SK-N-SH (cell line): Measurements from ENCODE around the gene TLR4. TPM values are rescaled to one million over a fixed set of nuclear protein-coding genes. Genes with fewer than 3 reads are reported as not detected.

ENCODE experiments used
- CTCF ChIA-PET: fragments of 300-600, 350-600 bp; formaldehyde crosslinking; extraction: SDS; loops from one replicate; lab custom pipeline; 2021; lab: Yijun Ruan, JAX
- POLR2A ChIA-PET: fragments of 350-600 bp; sonication (Branson Sonifier 250); formaldehyde crosslinking; extraction: SDS; loops from one replicate; lab custom pipeline; 2020; ENCODE audit warnings: antibody characterized with exemption, inconsistent platforms; lab: Yijun Ruan, JAX
- DNase-seq: peaks from one replicate; pipeline ENCODE4 v3.0.0; 2012
- H2AFZ ChIP-seq: fragments of 200-600 bp; sonication (generic); 2 replicates; pipeline ENCODE4 v1.8.1; 2016; ENCODE audit warnings: antibody characterized with exemption, mild to moderate bottlenecking, low read depth
- H3F3A ChIP-seq: fragments of 200-600 bp; sonication (generic); replicated peaks from 2 replicates; pipeline ENCODE3; 2016; ENCODE audit warnings: antibody characterized with exemption, mild to moderate bottlenecking; ENCODE audit not compliant: insufficient read depth
- H3K27ac ChIP-seq, 2 experiments: fragments of 200-500 bp in 1 of 2; fragments of 200-600 bp in 1 of 2; sonication (Bioruptor generic) in 1 of 2; sonication (generic), shearing (Covaris generic) in 1 of 2; 2 replicates each; pipeline versions ENCODE4 v1.5.1 to v1.6.1; 2014 to 2016; ENCODE audit warnings: low read depth in 2 of 2, inconsistent platforms in 1 of 2, low read length in 1 of 2, mild to moderate bottlenecking in 1 of 2, mixed read lengths in 1 of 2
- H3K27me3 ChIP-seq: fragments of 200-600 bp; sonication (generic), shearing (Covaris generic); 2 replicates; pipeline ENCODE4 v1.6.1; 2016; ENCODE audit warnings: mixed run types; ENCODE audit not compliant: insufficient read depth
- H3K36me3 ChIP-seq, 2 experiments: fragments of 200-500 bp in 1 of 2; fragments of 200-600 bp in 1 of 2; sonication (Bioruptor generic) in 1 of 2; sonication (generic) in 1 of 2; replicated peaks in 1 of 2; 2 replicates each; pipeline versions ENCODE3 to v1.5.1; 2014 to 2016; ENCODE audit warnings: low read length in 1 of 2, mild to moderate bottlenecking in 1 of 2; ENCODE audit not compliant: insufficient read depth in 2 of 2, control insufficient read depth in 1 of 2
- H3K4me1 ChIP-seq, 2 experiments: fragments of 200-500 bp in 1 of 2; fragments of 200-600 bp in 1 of 2; sonication (Bioruptor generic) in 1 of 2; sonication (generic), shearing (Covaris generic) in 1 of 2; 2 replicates each; pipeline versions ENCODE4 v1.5.1 to v1.6.1; 2014 to 2016; ENCODE audit warnings: low read depth in 1 of 2, low read length in 1 of 2, mixed run types in 1 of 2; ENCODE audit not compliant: insufficient read depth in 2 of 2, control insufficient read depth in 1 of 2
- H3K4me2 ChIP-seq: fragments of 200-600 bp; sonication (generic), shearing (Covaris generic); 2 replicates; pipeline ENCODE4 v1.6.1; 2017; ENCODE audit warnings: mixed run types
- H3K4me3 ChIP-seq, 2 experiments: fragments of 200-500 bp in 1 of 2; fragments of 200-600 bp in 1 of 2; sonication (Bioruptor generic) in 1 of 2; sonication (generic), shearing (Covaris generic) in 1 of 2; 2 replicates each; pipeline versions ENCODE4 v1.5.1 to v1.8.1; 2014 to 2016; ENCODE audit warnings: low read depth in 2 of 2, inconsistent platforms in 1 of 2, low read length in 1 of 2, mild to moderate bottlenecking in 1 of 2, mixed read lengths in 1 of 2, moderate library complexity in 1 of 2
- H3K79me2 ChIP-seq: fragments of 200-600 bp; sonication (generic); 2 replicates; pipeline ENCODE4 v1.8.1; 2017; ENCODE audit warnings: mild to moderate bottlenecking; ENCODE audit not compliant: insufficient read depth
- H3K9ac ChIP-seq: fragments of 200-600 bp; sonication (generic); 2 replicates; pipeline ENCODE4 v1.6.1; 2017; ENCODE audit warnings: mixed run types
- H3K9me2 ChIP-seq: fragments of 200-600 bp; sonication (generic); 2 replicates; pipeline ENCODE4 v1.6.1; 2017; ENCODE audit warnings: mixed run types
- H3K9me3 ChIP-seq: fragments of 200-600 bp; sonication (generic); 2 replicates; pipeline ENCODE4 v1.6.1; 2017; ENCODE audit warnings: mixed run types, mild to moderate bottlenecking, moderate library complexity
- H4K20me1 ChIP-seq: fragments of 200-600 bp; sonication (generic); 2 replicates; pipeline ENCODE4 v1.6.1; 2017; ENCODE audit warnings: mild to moderate bottlenecking, mixed run types; ENCODE audit not compliant: insufficient read depth
- GATA2 ChIP-seq: sonication (generic); formaldehyde crosslinking; IDR thresholded peaks from 2 replicates; pipeline ENCODE4 v1.5.0; 2020; ENCODE audit warnings: mild to moderate bottlenecking, missing genetic modification reagents
- MXI1 ChIP-seq: IDR thresholded peaks from 2 replicates; pipeline ENCODE4 v1.6.1; 2012; ENCODE audit warnings: mild to moderate bottlenecking, low read depth, low read length, improper control_type of control experiment
- POLR2AphosphoS5 ChIP-seq: IDR thresholded peaks from 2 replicates; pipeline ENCODE4 v1.6.1; 2012; ENCODE audit warnings: low read depth, low read length
- RFX5 ChIP-seq: IDR thresholded peaks from 2 replicates; pipeline ENCODE4 v1.6.1; 2012; ENCODE audit warnings: mild to moderate bottlenecking, improper control_type of control experiment, low read length
- WGBS: methylation state at CpG from one replicate; pipeline ENCODE4 v1.1.6; 2017; ENCODE audit warnings: low lambda C conversion rate; 5-methylcytosine and 5-hydroxymethylcytosine counted together
- polyA plus RNA-seq, 3 experiments: library from polyadenylated mRNA; depleted of rRNA; stranded (reverse); fragments of >200 nt; gene quantifications; 2 replicates each; pipeline ENCODE4 v1.2.3, GENCODE V29; 2012
- TF ChIP-seq, protein P1 (sequence below): IDR thresholded peaks from 2 replicates; pipeline ENCODE4 v1.4.0; 2012; ENCODE audit warnings: low read depth, borderline replicate concordance
- TF ChIP-seq, protein P2 (sequence below): fragments of 150-350 bp; IDR thresholded peaks from 2 replicates; pipeline ENCODE4 v1.6.1; 2016; ENCODE audit warnings: mild to moderate bottlenecking, low read depth, low read length
- TF ChIP-seq, protein P3 (sequence below): fragments of 200-600 bp; sonication (generic); IDR thresholded peaks from 2 replicates; pipeline ENCODE4 v1.6.1; 2017; ENCODE audit warnings: antibody characterized with exemption, mild to moderate bottlenecking, moderate library complexity

The TLR4 gene
- polyA plus RNA-seq, 1 of the 3 experiments (the other 2 are of a cell fraction), result 0.85 TPM

DNA sequence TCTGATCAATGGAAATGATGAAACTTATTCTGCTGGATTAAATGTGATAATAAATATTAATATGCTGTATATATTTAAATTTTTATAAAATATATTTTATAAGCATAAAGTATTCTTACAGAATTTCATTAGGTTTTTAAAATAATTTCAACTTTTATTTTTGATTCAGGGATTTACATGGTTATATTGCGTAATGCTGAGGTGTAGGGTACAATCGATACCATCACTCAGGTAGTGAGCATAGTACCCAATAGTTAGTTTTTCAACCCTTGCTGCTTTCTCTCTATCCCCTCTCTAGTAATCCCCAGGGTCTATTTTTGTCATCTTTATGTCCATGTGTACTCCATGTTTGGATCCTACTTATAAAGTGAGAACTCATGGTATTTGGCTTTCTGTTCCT is 5.7 kb downstream of the TLR4 start:
- no peak overlapping the region for H3K4me3 ChIP-seq
- H3K27ac ChIP-seq, result no peak overlapping the region
- H4K20me1 ChIP-seq, result no peaks in the 10 kb centered on the region
- no peak overlapping the region for H2AFZ ChIP-seq
- H3K9ac ChIP-seq, result no peak overlapping the region
- H3K79me2 ChIP-seq, result peaks cover 38% of the 10 kb centered on the region
- H3K9me3 ChIP-seq, result no peaks in the 10 kb centered on the region
- DNase-seq, result no peak
- POLR2A ChIA-PET, result no interaction called here
- CTCF ChIA-PET, result no interaction called here
- H3K4me1 ChIP-seq, result peaks cover 0 to 5% of the 10 kb centered on the region in 2 experiments; a peak in 1 of 4 replicates
- no peaks in the 10 kb centered on the region for H3K9me2 ChIP-seq
- no peaks in the 10 kb centered on the region for H3K27me3 ChIP-seq
- TF ChIP-seq MXI1 (no peak), GATA2 (CRISPR knock-in tag) (no peak), RFX5 (no peak), POLR2AphosphoS5 (no peak)
- TF ChIP-seq, protein P1, sequence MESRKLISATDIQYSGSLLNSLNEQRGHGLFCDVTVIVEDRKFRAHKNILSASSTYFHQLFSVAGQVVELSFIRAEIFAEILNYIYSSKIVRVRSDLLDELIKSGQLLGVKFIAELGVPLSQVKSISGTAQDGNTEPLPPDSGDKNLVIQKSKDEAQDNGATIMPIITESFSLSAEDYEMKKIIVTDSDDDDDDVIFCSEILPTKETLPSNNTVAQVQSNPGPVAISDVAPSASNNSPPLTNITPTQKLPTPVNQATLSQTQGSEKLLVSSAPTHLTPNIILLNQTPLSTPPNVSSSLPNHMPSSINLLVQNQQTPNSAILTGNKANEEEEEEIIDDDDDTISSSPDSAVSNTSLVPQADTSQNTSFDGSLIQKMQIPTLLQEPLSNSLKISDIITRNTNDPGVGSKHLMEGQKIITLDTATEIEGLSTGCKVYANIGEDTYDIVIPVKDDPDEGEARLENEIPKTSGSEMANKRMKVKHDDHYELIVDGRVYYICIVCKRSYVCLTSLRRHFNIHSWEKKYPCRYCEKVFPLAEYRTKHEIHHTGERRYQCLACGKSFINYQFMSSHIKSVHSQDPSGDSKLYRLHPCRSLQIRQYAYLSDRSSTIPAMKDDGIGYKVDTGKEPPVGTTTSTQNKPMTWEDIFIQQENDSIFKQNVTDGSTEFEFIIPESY, result no peak
- 73% methylated on average over 2 of the region's 2 CpGs for WGBS
- peaks cover 0 to 29% of the 10 kb centered on the region in 2 experiments for H3K36me3 ChIP-seq
- H3F3A ChIP-seq, result peaks cover 12% of the 10 kb centered on the region
- no peak overlapping the region for H3K4me2 ChIP-seq

DNA sequence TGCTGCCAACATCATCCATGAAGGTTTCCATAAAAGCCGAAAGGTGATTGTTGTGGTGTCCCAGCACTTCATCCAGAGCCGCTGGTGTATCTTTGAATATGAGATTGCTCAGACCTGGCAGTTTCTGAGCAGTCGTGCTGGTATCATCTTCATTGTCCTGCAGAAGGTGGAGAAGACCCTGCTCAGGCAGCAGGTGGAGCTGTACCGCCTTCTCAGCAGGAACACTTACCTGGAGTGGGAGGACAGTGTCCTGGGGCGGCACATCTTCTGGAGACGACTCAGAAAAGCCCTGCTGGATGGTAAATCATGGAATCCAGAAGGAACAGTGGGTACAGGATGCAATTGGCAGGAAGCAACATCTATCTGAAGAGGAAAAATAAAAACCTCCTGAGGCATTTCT is 10.1 kb downstream of the TLR4 start:
- H4K20me1 ChIP-seq, result no peaks in the 10 kb centered on the region
- H3K27me3 ChIP-seq, result no peaks in the 10 kb centered on the region
- DNase-seq, result no peak
- H3K4me3 ChIP-seq, result no peak overlapping the region
- no peaks in the 10 kb centered on the region for H3K9me3 ChIP-seq
- H3K27ac ChIP-seq, result no peak overlapping the region
- TF ChIP-seq, protein P2, sequence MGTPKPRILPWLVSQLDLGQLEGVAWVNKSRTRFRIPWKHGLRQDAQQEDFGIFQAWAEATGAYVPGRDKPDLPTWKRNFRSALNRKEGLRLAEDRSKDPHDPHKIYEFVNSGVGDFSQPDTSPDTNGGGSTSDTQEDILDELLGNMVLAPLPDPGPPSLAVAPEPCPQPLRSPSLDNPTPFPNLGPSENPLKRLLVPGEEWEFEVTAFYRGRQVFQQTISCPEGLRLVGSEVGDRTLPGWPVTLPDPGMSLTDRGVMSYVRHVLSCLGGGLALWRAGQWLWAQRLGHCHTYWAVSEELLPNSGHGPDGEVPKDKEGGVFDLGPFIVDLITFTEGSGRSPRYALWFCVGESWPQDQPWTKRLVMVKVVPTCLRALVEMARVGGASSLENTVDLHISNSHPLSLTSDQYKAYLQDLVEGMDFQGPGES, result no peak
- TF ChIP-seq, protein P1, result no peak
- TF ChIP-seq MXI1, result no peak
- TF ChIP-seq, protein P3, sequence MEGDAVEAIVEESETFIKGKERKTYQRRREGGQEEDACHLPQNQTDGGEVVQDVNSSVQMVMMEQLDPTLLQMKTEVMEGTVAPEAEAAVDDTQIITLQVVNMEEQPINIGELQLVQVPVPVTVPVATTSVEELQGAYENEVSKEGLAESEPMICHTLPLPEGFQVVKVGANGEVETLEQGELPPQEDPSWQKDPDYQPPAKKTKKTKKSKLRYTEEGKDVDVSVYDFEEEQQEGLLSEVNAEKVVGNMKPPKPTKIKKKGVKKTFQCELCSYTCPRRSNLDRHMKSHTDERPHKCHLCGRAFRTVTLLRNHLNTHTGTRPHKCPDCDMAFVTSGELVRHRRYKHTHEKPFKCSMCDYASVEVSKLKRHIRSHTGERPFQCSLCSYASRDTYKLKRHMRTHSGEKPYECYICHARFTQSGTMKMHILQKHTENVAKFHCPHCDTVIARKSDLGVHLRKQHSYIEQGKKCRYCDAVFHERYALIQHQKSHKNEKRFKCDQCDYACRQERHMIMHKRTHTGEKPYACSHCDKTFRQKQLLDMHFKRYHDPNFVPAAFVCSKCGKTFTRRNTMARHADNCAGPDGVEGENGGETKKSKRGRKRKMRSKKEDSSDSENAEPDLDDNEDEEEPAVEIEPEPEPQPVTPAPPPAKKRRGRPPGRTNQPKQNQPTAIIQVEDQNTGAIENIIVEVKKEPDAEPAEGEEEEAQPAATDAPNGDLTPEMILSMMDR, result 0 out of 2 replicates have a peak, but pooled peaks have one; percentile 7
- H2AFZ ChIP-seq, result no peak overlapping the region
- H3K4me1 ChIP-seq, result peaks cover 0 to 10% of the 10 kb centered on the region in 2 experiments; a peak in 1 of 4 replicates
- H3K79me2 ChIP-seq, result 0 out of 2 replicates have a peak, but pooled peaks cover 3% of the 10 kb centered on the region
- CTCF ChIA-PET, result no interaction called here
- no peak overlapping the region for H3K9ac ChIP-seq
- WGBS, result 60% methylated on average over 6 of the region's 6 CpGs
- peaks cover 5% of the 10 kb centered on the region for H3F3A ChIP-seq
- peaks cover 0 to 22% of the 10 kb centered on the region in 2 experiments for H3K36me3 ChIP-seq
- POLR2A ChIA-PET, result no interaction called here
- no peaks in the 10 kb centered on the region for H3K9me2 ChIP-seq
- no peak overlapping the region for H3K4me2 ChIP-seq
